Activated CD4-positive, CD25-positive, alpha-beta regulatory T cell treated with anti-CD3 and anti-CD28 coated beads, Interleukin-2, amount 50 U/mL, for 72 hours (primary cell): Measurements from ENCODE around the gene OTOR.

Source experiments
- DNase-seq: peaks from one replicate; pipeline ENCODE4 v3.0.0; 2021

OTOR gene

GRCh38 chr20:16752082-16752481, 3.9 kb downstream of the OTOR start:
- DNase-seq: no peak

- no peak for DNase-seq
Measured at GRCh38 chr20:16752901-16753300, 4.7 kb downstream of the OTOR start.

- DNase-seq: no peak
Measured at GRCh38 chr20:16758454-16759180, 10.5 kb downstream of the OTOR start.

- no peak for DNase-seq
Measured at GRCh38 chr20:16759181-16759563, 11.0 kb downstream of the OTOR start.

- no peak for DNase-seq
Measured at GRCh38 chr20:16760431-16761304, 12.5 kb downstream of the OTOR start.

GRCh38 chr20:16761305-16761829, 13.2 kb downstream of the OTOR start:
- DNase-seq: no peak

- DNase-seq: no peak
Measured at GRCh38 chr20:16764560-16764959, 16.4 kb downstream of the OTOR start.

- DNase-seq: no peak
Measured at GRCh38 chr20:16771213-16771612, 23.1 kb downstream of the OTOR start.

- DNase-seq: no peak
Measured at GRCh38 chr20:16775961-16776360, 27.8 kb downstream of the OTOR start.

GRCh38 chr20:16777126-16777525, 29.0 kb downstream of the OTOR start:
- no peak for DNase-seq

GRCh38 chr20:16778159-16778558, 30.0 kb downstream of the OTOR start:
- no peak for DNase-seq

GRCh38 chr20:16781496-16781895, 33.3 kb downstream of the OTOR start:
- no peak for DNase-seq

GRCh38 chr20:16785226-16785625, 37.1 kb downstream of the OTOR start:
- no peak for DNase-seq
